Right lobe of liver (tissue), 6 donors: Measurements from ENCODE around the gene CIBAR2. TPM values are rescaled to one million over a fixed set of nuclear protein-coding genes. Genes with fewer than 3 reads are reported as not detected.

Experiments
- ATAC-seq, 4 donors: fragments of 200-7000 bp; cut with Tn5 transposase; one replicate each; pipeline ENCODE4 v1.9.1; 2020; ENCODE audit warnings: mild to moderate bottlenecking in 4 of 4, moderate library complexity in 4 of 4
- DNase-seq, 3 donors: peaks; one replicate each; pipeline ENCODE4 v3.0.0-alpha.2; 2020
- H3K27ac ChIP-seq, 3 donors: fragments of 200-600 bp; one replicate each; pipeline ENCODE4 v1.8.0; 2022
- H3K27me3 ChIP-seq, 2 donors: fragments of 200-600 bp; one replicate each; pipeline ENCODE4 v1.8.0; 2022
- H3K36me3 ChIP-seq, 4 donors: fragments of 200-600 bp; sonication (generic) in 1 of 4; one replicate each; pipeline versions ENCODE4 v1.5.1 to v1.8.0; 2017 to 2022; ENCODE audit warnings: control low read depth in 1 of 4
- H3K4me1 ChIP-seq, 4 donors: fragments of 200-600 bp; sonication (generic) in 1 of 4; one replicate each; pipeline versions ENCODE4 v1.5.1 to v1.8.0; 2017 to 2022; ENCODE audit warnings: control low read depth in 1 of 4
- H3K4me3 ChIP-seq, 3 donors: fragments of 200-600 bp; one replicate each; pipeline ENCODE4 v1.8.0; 2022
- H3K9me3 ChIP-seq, 4 donors: fragments of 200-600 bp; sonication (generic) in 1 of 4; one replicate each; pipeline versions ENCODE4 v1.5.1 to v1.8.0; 2017 to 2022; ENCODE audit warnings: control low read depth in 1 of 4
- CTCF ChIP-seq, 4 donors: fragments of 200-600 bp in 3 of 4; fragments of 450-650 bp in 1 of 4; IDR thresholded peaks; one replicate each; pipeline versions ENCODE4 v1.5.1 to v1.8.0; 2016 to 2022; ENCODE audit warnings: antibody characterized with exemption in 4 of 4, mild to moderate bottlenecking in 2 of 4
- POLR2A ChIP-seq: fragments of 450-650 bp; IDR thresholded peaks from one replicate; pipeline ENCODE4 v1.6.1; 2017; ENCODE audit warnings: antibody characterized with exemption, mild to moderate bottlenecking
- WGBS: methylation state at CpG from one replicate; pipeline ENCODE4 v1.1.6; 2018; ENCODE audit warnings: low coverage, low lambda C conversion rate; ENCODE audit not compliant: insufficient coverage; ENCODE audit errors: missing lambda C conversion rate; 5-methylcytosine and 5-hydroxymethylcytosine counted together
- intact Hi-C, 2 donors: fragments of 100-400 bp; cut with DNase I; formaldehyde crosslinking; loops; one replicate each; pipeline versions ENCODE4 v1.11.2 to v1.14.1; 2022
- total RNA-seq, 6 experiments: library from RNA; depleted of rRNA in 2 of 6; stranded (reverse); fragments of >200 nt in 2 of 6; fragmentation: NEBNext Ultra II Directional in 3 of 6; extraction: Animal tissue kit (Norgen Biotek cat#: 25700) in 3 of 6; gene quantifications; one replicate each; pipeline versions ENCODE4 v1.1.0 to v1.2.4, GENCODE V29; 2016 to 2023
- donor health status: DM: no; HTN: yes; CAD: no.
- donor health status: DM: no; HTN: no; CAD: no.
- donor health status: DM: no; HTN: no; CAD: no.
- donor health status: DM: no; HTN: yes; CAD: no.
- donor health status: DM: no; HTN: yes; CAD: no.

The CIBAR2 gene
- total RNA-seq, 6 experiments from 2014 or later = not detected

- H3K4me3 ChIP-seq = no peak overlapping the region
- ATAC-seq (no peak), DNase-seq (no peak)
- no peaks in the 10 kb centered on the region for H3K27me3 ChIP-seq
- TF ChIP-seq CTCF (IDR thresholded peaks at IDR 0.05) (no peak), POLR2A (no peak)
- intact Hi-C loops = no loop called here
- H3K9me3 ChIP-seq = no peaks in the 10 kb centered on the region
- H3K4me1 ChIP-seq = no peaks in the 10 kb centered on the region
- H3K27ac ChIP-seq = no peak overlapping the region
- no peaks in the 10 kb centered on the region for H3K36me3 ChIP-seq
- 100% methylated on average over 5 of the region's 6 CpGs for WGBS
Observed at GRCh38 chr16:85074225-85074914, 37.9 kb downstream of the CIBAR2 start.

DNA sequence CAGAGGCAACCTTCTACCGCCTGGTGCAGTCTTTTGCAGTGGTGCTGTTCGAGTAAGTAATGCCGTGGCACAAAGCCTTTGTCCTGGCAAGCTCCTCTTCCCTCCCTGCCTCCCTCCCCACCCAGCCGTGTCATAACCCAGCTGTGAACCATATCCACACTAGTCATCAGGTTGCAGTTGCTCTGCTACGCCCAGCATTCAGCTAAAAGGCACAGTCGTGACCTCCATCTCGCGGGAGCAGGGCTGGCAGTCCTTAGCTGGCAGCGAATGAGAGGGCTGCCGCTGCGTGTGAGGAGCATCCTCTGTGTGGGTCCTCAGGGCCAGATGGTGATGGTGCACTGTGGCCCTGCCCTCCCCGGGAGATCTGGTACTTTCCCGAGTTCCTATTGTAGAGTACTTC lies 39.3 kb downstream of the CIBAR2 start:
- no peak overlapping the region for H3K27ac ChIP-seq
- TF ChIP-seq CTCF (IDR thresholded peaks at IDR 0.05) (no peak), POLR2A (no peak)
- ATAC-seq = no peak
- intact Hi-C loops = no loop called here
- DNase-seq = no peak
- no peaks in the 10 kb centered on the region for H3K4me1 ChIP-seq
- H3K36me3 ChIP-seq = no peaks in the 10 kb centered on the region
- no peak overlapping the region for H3K4me3 ChIP-seq
- H3K9me3 ChIP-seq = no peaks in the 10 kb centered on the region
- no CpG with 5 or more reads among the region's 13 CpGs for WGBS
- H3K27me3 ChIP-seq = no peaks in the 10 kb centered on the region

DNA sequence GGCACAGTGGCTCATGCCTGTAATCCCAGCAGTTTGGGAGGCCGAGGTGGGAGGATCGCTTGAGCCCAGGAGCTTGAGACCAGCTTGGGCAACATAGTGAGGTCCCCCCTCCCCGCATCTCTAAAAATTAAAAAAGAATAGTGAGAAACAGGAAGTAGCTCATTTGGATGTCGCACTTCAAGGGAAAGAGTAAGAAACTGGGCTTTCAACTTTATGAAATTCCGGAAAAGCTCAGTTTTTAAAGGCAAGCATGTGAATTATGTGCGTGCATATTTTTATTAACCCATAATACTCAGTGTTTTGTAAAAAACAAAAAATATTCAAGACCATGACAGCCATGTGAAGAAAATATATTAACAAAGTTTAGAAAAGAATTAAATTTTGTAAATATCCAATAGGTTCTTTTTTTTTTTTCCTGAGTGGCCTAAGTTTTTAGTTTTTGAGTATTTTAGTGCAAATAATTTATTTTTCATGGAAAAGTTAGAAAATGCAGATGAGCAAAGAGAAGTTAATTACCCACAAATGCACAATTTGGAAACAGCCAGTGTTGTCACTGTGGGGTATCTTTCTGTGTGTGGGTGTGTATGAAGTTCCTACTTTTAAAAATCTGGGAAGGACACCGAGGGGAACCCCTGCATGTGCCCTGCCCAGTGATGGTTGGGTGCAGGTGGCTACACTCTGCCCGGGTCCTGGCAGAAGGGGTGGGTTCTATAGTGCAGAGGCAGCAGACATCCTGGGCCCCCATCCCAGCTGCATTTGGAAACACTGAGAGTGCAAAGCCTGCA lies 40.0 kb downstream of the CIBAR2 start:
- H3K27ac ChIP-seq = no peak overlapping the region
- no peaks in the 10 kb centered on the region for H3K4me1 ChIP-seq
- WGBS = 93% methylated on average over 3 of the region's 8 CpGs
- DNase-seq (no peak), ATAC-seq (no peak)
- H3K36me3 ChIP-seq = peaks cover 0 to 1% (median 0%) of the 10 kb centered on the region in 4 donors
- H3K27me3 ChIP-seq = no peaks in the 10 kb centered on the region
- no peak overlapping the region for H3K4me3 ChIP-seq
- no peak for TF ChIP-seq CTCF (IDR thresholded peaks at IDR 0.05)
- no peak for TF ChIP-seq POLR2A
- H3K9me3 ChIP-seq = no peaks in the 10 kb centered on the region
- intact Hi-C loops = no loop called here

DNA sequence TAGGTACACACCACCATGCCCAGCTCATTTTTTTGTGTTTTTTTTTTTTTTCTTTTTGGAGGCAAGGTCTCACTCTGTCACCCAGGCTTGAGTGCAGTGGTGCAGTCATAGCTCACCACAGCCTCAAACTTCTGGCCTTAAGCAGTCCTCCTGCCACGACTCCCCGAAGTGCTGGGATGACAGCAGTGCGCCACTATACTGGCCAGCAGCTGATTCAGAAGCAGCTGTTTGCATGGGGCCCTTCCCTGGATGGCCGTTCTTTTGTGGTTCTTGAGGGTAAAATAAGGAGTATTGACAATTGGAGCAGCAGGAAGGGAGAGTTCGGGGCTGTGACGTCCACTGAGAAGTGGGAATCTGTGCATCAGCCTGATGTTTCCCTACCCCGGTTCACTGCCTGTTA lies 43.1 kb downstream of the CIBAR2 start:
- Histone ChIP-seq H3K36me3 (peaks cover 0 to 3% (median 0%) of the 10 kb centered on the region in 4 donors), H3K4me1 (no peaks in the 10 kb centered on the region), H3K4me3 (no peak overlapping the region), H3K27ac (no peak overlapping the region), H3K27me3 (no peaks in the 10 kb centered on the region), H3K9me3 (no peaks in the 10 kb centered on the region)
- no peak for TF ChIP-seq CTCF (IDR thresholded peaks at IDR 0.05)
- TF ChIP-seq POLR2A = no peak
- intact Hi-C loops = no loop called here
- ATAC-seq (no peak), DNase-seq (no peak)
- WGBS = 93% methylated on average over 4 of the region's 7 CpGs
